Activated CD8-positive, alpha-beta memory T cell treated with anti-CD3 and anti-CD28 coated beads for 24 hours (primary cell): ENCODE measurements around the gene MMP15.
"Not testable (repeated sequence)": the region's sequence is repeated elsewhere in the genome, so short reads cannot be mapped to it uniquely, and the experiment has no call there.

ENCODE experiments used
- DNase-seq: peaks from one replicate; pipeline ENCODE4 v3.0.0-alpha.2; 2020

Gene MMP15

GRCh38 chr16:58049232-58050185 is 24.0 kb downstream of the MMP15 start:
- DNase-seq = no peak

GRCh38 chr16:58051296-58051695 is 25.7 kb downstream of the MMP15 start:
- no peak for DNase-seq

- DNase-seq = no peak
Measured at GRCh38 chr16:58051821-58052603, 26.5 kb downstream of the MMP15 start.

GRCh38 chr16:58053682-58054005 is 28.1 kb downstream of the MMP15 start:
- DNase-seq = no peak

- no peak for DNase-seq
Measured at GRCh38 chr16:58054289-58054688, 28.7 kb downstream of the MMP15 start.

GRCh38 chr16:58056580-58056979 is 31.0 kb downstream of the MMP15 start:
- no peak for DNase-seq

GRCh38 chr16:58057121-58057520 is 31.6 kb downstream of the MMP15 start:
- no peak for DNase-seq

GRCh38 chr16:58057784-58058183 is 32.2 kb downstream of the MMP15 start:
- DNase-seq = no peak

GRCh38 chr16:58062821-58063220 is 37.3 kb downstream of the MMP15 start:
- DNase-seq = no peak

- DNase-seq = no peak
Measured at GRCh38 chr16:58063377-58064076, 38.0 kb downstream of the MMP15 start.

- DNase-seq = no peak
Measured at GRCh38 chr16:58070585-58070984, 45.0 kb downstream of the MMP15 start.

GRCh38 chr16:58072134-58072533 is 46.6 kb downstream of the MMP15 start:
- not testable (repeated sequence) for DNase-seq

GRCh38 chr16:58073086-58073485 is 47.5 kb downstream of the MMP15 start:
- DNase-seq = not testable (repeated sequence)

GRCh38 chr16:58074657-58075056 is 49.1 kb downstream of the MMP15 start:
- DNase-seq = no peak

GRCh38 chr16:58076514-58076913 is 51.0 kb downstream of the MMP15 start:
- DNase-seq = no peak

- DNase-seq = no peak
Measured at GRCh38 chr16:58077796-58078195, 52.2 kb downstream of the MMP15 start.

- not testable (repeated sequence) for DNase-seq
Measured at GRCh38 chr16:58080657-58081056, 55.1 kb downstream of the MMP15 start.

- DNase-seq = no peak
Measured at GRCh38 chr16:58082381-58082780, 56.8 kb downstream of the MMP15 start.

- DNase-seq = no peak
Measured at GRCh38 chr16:58084635-58085034, 59.1 kb downstream of the MMP15 start.

GRCh38 chr16:58085171-58085570 is 59.6 kb downstream of the MMP15 start:
- no peak for DNase-seq

GRCh38 chr16:58085584-58086251 is 60.2 kb downstream of the MMP15 start:
- no peak for DNase-seq

GRCh38 chr16:58086381-58087208 is 61.0 kb downstream of the MMP15 start:
- no peak for DNase-seq
